ENCODE data around the gene DNASE1L1.

The DNASE1L1 gene

GRCh38 chrX:154358829-154359228 is 50.2 kb downstream of the DNASE1L1 start:
- no peak for DNase-seq (ENCODE audit: low spot score)
- TF ChIP-seq CTCF (IDR thresholded peaks at IDR 0.05; ENCODE audit: extremely low read depth, missing control alignments), result no peak

GRCh38 chrX:154358011-154358410 is 51.0 kb downstream of the DNASE1L1 start:
- TF ChIP-seq CTCF (IDR thresholded peaks at IDR 0.05; ENCODE audit: extremely low read depth, missing control alignments), result no peak
- DNase-seq (ENCODE audit: low spot score), result no peak

GRCh38 chrX:154357205-154357604 is 51.8 kb downstream of the DNASE1L1 start:
- DNase-seq (ENCODE audit: low spot score), result no peak
- TF ChIP-seq CTCF (IDR thresholded peaks at IDR 0.05; ENCODE audit: extremely low read depth, missing control alignments), result no peak

GRCh38 chrX:154356596-154356995 is 52.5 kb downstream of the DNASE1L1 start:
- no peak for DNase-seq (ENCODE audit: low spot score)
- no peak for TF ChIP-seq CTCF (IDR thresholded peaks at IDR 0.05; ENCODE audit: extremely low read depth, missing control alignments)

- no peak for TF ChIP-seq CTCF (IDR thresholded peaks at IDR 0.05; ENCODE audit: extremely low read depth, missing control alignments)
- DNase-seq (ENCODE audit: low spot score), result no peak
Measured at GRCh38 chrX:154355776-154356140, 53.3 kb downstream of the DNASE1L1 start.

- DNase-seq (ENCODE audit: low spot score), result no peak
- no peak for TF ChIP-seq CTCF (IDR thresholded peaks at IDR 0.05; ENCODE audit: extremely low read depth, missing control alignments)
Measured at GRCh38 chrX:154355094-154355775, 53.8 kb downstream of the DNASE1L1 start.

GRCh38 chrX:154354516-154354915 is 54.5 kb downstream of the DNASE1L1 start:
- TF ChIP-seq CTCF (IDR thresholded peaks at IDR 0.05; ENCODE audit: extremely low read depth, missing control alignments), result no peak
- DNase-seq (ENCODE audit: low spot score), result no peak
